NCI-H82 treated with DMSO at 0.1 percent for 48 hours (cell line): ENCODE measurements around the gene CDH22.

Source experiments
- DNase-seq: peaks from one replicate; lab custom pipeline; 2025; ENCODE audit not compliant: unreplicated experiment; lab: John Stamatoyannopoulos, UW

CDH22 gene

DNA sequence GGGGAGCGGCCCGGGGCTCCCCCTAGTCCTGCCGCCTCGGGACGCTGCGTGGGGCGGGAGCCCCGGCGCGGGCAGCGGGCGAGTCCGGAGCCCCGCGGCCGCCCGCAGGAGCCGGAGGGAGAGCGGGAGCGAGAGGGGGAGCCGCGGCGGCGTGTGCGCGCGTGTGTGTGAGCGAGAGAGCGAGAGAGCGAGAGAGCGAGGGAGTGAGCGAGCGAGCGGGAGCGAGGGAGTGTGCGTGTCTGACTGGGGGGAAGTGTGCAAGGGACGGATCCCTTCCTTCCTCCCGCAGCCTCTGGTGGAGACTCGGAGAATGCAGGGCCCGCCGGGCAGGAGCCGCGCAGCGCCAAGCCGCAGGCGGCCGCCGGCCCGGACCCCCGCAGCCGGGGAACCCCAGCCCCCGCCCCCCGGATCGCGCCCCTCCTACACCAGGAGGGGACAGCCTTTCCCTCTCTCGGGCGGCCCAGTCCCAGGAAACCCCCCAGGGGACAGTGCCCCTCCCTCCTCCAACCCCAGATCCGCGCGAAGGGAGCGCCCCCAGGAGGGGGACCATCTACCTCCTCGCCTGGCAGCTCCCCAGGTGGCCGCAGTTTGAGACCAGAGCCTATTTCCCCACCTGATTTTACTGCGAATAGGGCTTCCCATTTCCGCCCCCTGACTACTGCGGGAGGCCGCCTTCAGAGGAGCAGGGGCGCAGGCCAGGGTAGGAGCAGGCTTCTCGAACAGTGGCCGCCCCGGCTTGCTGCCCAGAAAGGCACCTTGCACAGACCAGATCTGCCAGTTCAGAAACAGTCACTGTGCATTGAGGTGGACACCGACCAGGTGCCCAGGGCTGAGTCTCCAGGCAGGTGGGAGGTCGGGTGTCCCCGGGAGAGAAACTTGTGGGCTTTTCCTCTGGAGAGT, at the start of gene CDH22:
Gene CDH22, minus strand, starts transcription at position 241 of the 900 bp plus-strand sequence. CDS start 57,204 bp downstream, outside the sequence.
- peak; percentile 52 for DNase-seq

DNA sequence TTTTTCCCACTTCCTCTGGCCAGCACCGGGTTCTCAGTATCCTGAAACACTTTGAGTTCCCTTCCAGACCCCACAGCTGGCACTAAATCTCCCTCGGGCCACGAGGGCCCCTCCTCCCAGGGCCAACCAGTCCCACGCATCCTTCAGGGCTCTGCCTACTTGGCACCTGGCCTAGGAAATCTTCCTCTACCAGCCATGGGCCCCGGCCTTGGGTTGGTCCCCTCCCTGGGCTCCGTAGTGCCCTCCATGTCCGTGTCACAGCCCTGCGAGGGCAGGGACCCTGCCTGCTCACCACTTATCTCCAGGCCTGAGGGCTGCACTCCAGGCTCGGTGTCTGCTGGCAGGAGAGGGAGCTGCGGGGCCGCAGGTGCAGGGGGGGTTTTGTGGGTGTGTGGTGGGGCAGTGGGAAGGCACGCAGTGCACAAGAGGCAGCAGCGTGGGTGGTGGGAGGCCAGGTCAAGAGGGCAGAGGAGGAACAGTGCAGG, 48.8 kb upstream of the CDH22 start:
- DNase-seq: no peak

DNA sequence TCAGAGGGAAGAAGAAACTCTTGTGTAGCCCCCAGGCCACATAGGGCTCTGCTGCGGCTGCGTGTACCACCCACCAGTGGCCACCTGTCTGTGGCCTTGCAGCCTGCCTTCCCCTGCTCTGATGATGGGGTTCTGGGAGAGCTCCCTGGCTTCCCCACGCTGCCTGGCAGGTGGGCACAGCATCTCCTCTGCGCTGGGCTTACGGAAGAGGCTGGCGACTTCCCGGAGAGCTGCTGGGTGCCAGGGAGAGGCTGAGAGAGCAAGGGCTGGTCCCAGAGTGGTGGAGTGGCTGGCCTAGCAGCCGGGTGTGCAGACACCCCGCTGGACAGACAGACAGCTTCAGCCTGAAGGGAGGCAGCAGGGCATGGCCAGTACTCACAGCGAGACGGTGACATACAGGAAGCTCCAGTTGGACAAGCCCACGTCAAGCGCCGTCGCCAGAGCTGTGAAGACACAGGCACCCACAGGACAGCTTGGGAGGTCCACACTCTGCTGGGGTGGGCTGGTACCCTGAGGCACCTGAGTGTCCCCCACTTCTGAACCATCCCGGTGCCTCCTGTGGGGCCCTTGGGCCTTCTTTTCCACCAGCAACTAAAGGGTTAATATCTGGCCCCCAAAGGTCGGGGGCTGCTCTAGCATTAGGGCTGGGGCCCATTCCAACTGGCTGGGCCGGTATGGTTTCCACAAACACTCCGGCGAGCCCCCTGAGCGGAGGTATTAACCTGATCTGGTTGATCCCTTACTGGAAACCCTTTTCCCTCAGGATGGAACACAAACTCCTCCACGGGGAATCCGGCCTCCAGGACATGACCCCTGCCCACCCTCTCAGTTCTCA, 48.1 kb upstream of the CDH22 start:
- DNase-seq: no peak

- no peak for DNase-seq
These were observed 47.5 kb upstream of the CDH22 start for GRCh38 chr20:46355778-46356177.

- no peak for DNase-seq
These were observed 46.8 kb upstream of the CDH22 start for GRCh38 chr20:46354920-46355654.

DNA sequence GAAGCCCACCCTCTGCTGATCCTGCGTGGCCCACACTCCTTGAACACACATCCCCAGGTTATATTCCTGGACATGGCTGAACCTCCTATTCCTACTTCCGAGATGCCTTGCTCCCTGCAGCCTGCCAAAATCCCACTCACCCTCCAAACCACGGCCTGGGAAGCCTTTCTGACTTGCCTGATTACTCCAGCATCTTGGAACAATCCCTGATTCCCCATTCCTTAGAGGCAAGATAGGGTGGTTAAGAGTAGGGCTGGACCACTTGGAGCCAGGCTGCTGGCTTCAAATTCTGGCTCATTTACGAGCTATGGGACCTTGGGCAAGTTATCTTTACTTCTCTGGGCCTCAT, 45.9 kb upstream of the CDH22 start:
- DNase-seq: no peak

DNA sequence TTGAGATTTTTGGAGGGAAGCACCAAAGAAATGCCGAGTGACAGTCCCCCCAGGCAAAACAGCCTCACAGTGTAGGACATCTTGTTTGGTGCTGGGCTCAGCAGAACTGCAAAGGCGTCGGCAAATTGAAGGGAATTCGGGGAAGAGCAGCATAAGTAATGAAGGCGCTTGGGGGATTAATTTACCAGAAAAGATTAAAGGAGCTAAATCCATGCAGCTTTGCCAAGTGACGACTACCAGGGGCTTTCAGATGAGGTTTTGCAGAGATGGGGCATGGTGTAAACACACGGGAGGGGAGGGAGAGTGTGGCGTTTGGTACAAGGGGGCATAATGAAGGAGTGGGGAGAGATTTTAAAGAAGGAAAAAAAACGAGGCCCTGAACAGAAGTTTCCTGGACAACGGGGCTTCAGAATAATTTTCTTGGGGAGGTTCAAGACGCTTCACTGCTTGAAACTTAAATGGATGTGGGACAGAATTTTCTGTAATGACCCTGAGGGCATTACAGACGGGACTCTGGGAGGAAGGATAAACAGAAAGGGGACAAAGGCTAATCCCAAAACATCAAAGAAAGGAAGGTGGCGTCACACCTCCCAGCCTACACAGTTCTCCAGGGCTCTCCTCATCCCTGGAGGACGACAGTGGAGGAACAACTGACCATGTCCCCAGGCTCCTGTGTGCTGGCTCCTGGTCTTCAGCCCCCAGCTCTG, 45.4 kb upstream of the CDH22 start:
- DNase-seq: peak; percentile 85

DNA sequence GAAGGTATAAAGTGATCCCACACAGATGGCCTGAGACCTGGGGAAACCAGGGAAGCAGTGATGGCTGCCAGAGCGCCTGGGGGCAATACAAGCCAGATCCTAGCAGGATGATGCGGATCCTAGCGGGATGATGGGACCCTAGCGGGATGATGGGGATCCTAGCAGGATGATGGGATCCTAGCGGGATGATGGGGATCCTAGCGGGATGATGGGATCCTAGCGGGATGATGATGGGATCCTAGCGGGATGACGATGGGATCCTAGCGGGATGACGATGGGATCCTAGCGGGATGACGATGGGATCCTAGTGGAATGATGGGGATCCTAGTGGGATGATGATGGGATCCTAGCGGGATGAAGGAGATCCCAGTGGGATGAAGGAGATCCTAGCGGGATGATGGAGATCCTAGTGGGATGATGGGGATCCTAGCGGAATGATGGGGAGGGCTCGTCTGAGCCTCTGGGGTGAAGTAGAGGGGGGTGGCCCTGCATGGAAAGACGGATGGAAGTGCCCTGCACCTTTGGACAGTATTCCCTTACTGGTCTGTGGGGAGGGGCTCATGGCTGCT, 44.2 kb upstream of the CDH22 start:
- DNase-seq: no peak

DNA sequence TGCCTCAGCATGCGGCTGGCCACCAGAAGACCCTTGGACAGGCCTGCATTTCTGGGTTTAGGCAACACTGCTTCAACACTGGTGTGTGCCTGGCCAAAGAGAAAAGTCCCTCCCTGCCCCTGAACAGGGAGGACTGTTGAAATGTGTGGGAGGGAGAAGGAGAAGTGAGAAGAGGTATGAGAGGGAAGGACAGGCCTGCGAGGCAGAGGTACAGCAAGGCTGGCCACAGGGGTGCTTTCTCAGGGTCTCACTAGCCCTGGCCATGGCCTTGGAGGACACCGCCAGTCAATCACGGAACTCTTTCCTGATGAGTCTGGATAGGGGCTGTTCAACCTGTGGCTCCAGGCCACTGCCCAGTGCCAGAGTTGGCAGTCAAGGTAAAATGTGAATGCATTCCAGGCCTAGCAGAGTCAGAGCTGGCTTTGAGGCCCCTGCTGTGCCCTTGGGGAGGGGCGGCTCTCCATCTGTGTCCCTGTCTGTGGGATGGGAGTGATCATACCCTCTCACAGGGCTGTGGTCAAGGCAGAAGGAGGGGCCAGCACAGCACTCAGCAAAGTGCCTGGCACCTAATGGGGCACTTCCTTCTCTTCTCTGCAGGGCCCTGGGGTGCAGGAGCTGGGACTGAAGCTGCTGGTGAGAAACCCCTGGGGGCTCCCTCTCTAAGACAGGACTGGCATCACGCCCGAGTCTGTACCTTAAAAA, 43.2 kb upstream of the CDH22 start:
- DNase-seq: no peak

- no peak for DNase-seq
These were observed 42.6 kb upstream of the CDH22 start for GRCh38 chr20:46350986-46351267.

DNA sequence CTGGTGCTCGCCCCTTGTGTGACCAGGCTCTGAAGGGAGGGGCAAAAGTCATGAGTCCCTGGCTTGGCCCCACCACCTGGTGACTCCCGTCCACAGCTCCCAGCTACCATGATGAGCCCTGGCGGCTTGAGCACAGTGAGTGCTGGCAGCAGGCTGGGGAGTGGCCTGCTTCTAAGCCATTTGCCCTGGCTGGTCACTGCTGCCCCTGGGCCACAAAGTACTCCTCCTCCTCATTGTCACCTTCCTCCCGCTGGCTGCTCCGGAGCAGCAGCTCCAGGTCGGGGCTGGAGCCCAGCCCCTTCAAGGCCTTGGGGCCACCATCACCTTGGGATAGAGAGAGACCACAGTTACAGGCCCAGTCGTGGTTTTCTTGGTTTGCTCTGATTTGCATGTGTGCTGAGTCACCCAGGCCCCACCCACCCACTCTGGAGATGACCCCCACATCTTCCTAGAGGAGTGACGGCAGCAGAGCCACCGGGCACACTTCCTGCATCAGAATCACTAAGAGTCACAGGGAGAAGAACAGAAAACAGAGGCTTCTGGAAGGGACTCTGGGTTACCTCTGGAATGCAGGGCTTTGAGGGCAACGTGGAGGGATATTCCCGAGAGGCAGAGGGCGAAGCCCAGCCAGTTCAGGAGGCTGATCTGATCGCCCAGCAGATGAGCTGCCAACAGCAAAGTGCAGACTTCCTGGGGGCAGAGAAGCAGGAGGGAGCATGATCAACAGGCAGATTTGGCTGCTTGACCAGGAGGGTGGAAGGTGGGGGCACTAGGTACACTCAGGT, 42.1 kb upstream of the CDH22 start:
- DNase-seq: no peak

- DNase-seq: no peak
These were observed 41.4 kb upstream of the CDH22 start for GRCh38 chr20:46349742-46350056.

GRCh38 chr20:46349035-46349741, 40.9 kb upstream of the CDH22 start:
- DNase-seq: peak; percentile 43

DNA sequence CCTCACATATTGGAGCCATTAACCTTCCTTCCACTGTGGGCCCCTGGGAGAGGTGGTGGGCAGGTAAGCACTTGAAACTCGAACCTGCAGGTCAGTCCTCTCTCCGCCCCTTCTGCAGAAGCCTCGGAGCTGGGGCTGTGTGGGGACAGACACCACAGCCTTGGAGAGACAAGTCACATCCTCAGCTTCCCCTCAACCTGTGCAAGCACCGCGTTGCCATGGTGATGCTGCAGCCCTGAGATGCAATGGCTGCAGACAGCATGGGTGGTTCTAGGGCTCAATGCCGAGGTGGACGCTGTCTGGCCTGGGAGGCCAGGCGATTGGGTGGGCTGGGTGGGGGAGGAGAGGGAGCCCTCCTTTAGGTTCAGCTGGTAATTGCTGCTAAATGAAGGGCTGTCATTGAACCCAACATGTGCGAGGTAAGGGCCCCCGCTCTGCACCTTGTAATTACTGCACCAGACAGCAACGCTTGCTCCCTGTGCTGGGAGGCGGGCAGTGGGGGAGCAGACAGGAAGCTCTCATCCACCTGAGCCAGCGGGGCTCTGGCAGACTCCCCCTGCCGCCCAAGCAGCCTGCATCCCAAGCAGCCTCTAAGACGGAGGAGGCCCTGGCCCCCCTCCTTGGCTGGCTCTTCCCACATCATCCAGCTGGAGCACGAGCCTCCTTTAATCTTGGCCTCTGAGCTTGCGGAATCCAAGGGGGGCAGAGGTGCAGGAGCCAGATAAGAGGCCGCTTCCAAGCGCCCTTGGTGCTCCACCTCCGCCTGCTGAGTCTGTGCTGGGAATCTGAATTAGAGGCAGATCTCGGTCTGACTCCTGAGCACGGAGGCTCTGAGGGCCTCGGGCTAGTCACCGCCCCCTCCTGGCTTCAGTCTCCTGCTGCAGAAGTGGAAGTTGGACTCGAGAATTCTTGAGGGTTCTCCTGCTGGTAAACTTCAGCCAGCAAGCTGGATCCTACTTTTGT, 39.8 kb upstream of the CDH22 start:
- DNase-seq: peak; percentile 44

- no peak for DNase-seq
These were observed 38.5 kb upstream of the CDH22 start for GRCh38 chr20:46346770-46347169.

- no peak for DNase-seq
These were observed 36.3 kb upstream of the CDH22 start for GRCh38 chr20:46344488-46345162.

GRCh38 chr20:46343975-46344357, 35.7 kb upstream of the CDH22 start:
- no peak for DNase-seq
